CD4-positive, alpha-beta T cell treated with Interleukin-12 subunit alpha and Interleukin-12 subunit beta, for 1 hour (primary cell): ENCODE results near the gene KLC4.
A peak's percentile ranks its signal among the peaks of the same experiment; 100 is the strongest.
"Not testable (repeated sequence)": the region's sequence is repeated elsewhere in the genome, so short reads cannot be mapped to it uniquely, and the experiment has no call there.

Experiments
- DNase-seq: peaks from one replicate; pipeline ENCODE4 v3.0.0-alpha.2; 2020

The KLC4 gene

GRCh38 chr6:43037197-43037596, 22.2 kb upstream of the KLC4 start:
- no peak for DNase-seq

DNA sequence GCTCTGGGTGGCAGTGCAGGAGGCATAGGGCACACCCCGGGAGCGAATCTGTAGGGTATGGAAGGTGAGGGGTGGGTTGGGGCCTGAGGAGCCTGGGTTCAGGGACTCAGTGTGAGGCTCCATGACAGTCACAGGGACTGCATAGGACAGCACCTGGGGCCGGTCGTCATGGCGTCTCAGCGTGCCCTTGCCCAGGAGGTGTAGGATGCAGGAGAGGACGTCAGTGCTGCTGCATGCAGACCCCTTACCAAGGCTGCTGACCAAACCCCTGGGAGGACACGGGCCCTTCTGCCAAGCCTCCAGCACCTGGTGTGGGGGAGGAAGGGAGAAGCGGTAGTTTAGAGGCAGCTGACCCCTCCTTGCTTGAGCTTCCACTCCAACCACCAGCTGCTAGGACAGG, 21.7 kb upstream of the KLC4 start:
- no peak for DNase-seq

DNA sequence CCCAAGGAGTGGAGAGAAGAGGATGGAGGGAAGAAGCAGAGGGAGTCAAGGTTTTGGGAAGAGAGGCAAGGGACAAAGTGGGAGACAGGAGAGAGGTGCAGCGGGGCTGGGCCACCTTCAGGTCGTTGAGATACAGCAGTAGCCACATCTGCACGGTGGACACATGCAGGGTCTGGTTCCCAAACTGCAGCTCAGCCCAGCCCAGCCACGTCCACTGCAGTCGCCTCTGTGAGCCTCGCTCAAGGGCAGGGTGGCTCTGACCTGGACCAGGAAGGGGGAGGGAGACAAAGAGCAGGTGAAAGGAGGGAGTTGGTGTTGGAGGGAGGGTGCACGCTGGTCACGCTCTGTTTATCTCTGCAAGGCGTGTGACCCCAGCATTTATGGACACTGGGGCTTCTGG, 20.7 kb upstream of the KLC4 start:
- DNase-seq: no peak

DNA sequence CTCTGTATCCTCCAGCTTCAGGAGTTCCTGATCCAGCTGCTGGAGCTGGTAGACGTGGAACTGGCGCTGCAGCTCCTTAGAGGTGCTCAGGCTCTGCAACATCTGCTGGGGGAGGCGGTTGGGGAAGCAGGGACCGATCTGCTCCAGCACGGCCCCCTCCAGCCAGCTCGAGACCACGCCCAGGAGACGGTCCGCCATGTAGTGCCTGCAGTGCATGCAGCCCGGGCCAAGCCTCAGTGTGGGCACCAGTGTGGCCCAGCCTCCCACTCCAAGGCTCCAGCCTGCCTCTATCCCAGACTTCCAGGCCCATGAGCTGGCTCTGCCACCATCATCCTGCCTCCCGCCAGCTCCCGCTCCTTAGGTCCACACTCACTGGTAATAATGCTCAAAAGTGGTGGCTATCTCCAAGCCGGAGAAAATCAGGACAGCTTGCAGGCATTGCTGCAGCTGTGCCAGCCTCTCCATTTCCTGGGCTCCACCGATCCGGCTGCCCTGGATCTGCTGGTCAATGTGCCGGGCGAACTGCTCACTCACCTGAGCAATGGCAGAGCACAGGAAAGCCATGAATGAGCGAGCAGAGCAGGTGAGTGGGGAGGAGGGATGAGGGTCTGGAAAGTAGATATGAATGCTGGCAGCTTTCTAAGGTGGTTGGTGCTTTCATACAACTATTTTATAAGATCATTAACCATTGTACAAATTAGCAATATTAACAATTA, 18.7 kb upstream of the KLC4 start:
- DNase-seq: no peak

DNA sequence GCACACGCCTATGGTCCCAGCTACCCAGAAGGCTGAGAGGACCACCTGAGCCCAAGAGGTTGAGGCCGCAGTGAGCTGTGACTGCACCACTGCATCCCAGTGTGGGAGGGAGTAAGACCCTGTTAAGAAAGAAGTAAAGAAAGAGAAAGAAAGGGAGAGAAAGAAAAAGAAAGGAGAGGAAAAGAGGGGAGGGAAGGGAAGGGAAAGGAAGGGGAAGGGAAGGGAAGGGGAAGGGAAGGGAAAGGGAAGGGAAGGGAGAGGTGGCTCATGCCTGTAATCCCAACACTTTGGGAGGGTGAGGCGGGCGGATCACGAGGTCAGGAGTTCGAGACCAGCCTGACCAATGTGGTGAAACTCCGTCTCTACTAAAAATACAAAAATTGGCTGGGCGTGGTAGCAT, 18.0 kb upstream of the KLC4 start:
- DNase-seq: not testable (repeated sequence)

DNA sequence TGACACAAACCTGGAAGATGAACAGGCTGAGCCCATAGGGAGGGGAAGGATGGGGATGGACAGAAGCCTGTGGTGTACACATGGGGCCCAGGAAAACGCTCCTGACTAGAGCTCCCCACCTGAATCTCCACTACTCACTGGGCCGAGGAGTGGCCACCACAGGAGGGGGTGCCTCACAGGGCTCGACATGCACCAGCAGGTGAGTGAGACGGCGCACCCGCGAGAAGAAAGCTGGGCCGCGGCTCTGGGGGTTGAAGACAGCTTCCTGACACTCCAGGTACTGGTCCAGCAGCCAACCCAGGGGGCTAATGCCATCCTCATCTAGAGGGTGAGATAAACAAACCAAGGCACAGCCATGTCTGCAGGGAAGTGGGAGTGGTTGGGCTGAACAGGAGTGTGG, 16.1 kb upstream of the KLC4 start:
- DNase-seq: no peak

DNA sequence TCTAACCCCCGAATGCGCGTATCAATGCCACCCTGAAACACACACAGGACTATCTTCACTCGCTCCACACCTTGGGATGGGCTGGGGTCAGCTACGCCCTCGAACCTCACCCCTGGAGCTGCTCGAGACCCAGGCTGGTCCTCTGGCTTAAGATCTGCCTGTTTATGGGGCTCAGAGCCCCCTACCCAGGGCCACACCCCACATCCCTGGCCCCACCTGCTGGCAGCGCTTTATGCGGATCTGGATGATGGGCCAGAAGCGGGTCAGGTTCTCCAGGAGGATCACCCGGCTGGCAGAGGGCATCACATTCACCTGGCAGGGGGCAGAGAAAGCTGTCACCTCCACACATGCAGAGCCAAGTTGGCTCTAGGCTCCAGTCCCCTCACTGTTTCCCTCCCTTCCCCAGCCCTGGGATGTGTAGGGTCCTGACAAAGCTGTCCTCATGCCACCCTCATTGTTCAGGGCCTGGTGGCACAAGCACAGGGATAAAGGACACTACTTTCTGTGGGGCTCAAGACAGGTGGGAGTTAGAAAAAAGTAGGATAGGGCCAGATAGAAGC, 14.0 kb upstream of the KLC4 start:
- no peak for DNase-seq

DNA sequence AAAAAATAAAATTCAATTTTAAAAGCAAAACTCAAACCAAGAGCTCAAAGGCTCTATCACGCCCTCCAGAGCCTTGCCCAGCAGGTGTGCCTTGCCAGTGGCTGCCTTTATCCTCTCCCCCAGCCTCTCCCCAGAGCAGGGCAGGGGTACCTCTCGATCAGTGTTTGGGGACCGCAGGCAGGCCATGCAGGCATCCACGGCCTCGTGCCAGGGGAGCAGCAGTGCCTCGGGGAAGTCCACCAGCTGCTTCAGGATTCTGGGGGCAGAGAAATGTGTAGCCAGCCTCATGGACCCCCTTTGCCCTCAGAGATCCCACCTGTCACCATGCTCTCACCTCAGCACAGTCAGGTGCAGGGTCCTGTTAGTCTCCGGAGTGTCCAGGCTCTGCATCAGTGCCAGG, 11.4 kb upstream of the KLC4 start:
- DNase-seq: no peak

DNA sequence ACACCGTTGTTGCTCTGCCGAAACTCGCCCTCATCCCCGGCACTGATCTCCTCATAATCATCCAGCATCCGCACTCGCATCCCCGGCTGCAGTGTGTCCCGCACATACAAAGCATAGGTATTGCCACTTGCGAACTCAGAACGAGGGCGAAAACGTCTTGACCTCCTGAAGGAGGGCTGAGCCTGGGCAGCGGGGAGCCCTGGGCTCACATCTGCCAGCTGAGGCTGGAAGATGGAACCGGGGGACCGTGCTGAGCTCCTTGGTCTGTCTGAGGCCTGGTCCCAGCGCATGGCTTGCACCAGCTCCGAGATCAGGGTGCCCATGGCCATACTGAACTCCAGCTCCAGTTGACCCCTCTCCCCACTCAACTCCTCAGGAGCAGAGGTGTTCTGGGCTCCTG, 8.4 kb upstream of the KLC4 start:
- DNase-seq: no peak

DNA sequence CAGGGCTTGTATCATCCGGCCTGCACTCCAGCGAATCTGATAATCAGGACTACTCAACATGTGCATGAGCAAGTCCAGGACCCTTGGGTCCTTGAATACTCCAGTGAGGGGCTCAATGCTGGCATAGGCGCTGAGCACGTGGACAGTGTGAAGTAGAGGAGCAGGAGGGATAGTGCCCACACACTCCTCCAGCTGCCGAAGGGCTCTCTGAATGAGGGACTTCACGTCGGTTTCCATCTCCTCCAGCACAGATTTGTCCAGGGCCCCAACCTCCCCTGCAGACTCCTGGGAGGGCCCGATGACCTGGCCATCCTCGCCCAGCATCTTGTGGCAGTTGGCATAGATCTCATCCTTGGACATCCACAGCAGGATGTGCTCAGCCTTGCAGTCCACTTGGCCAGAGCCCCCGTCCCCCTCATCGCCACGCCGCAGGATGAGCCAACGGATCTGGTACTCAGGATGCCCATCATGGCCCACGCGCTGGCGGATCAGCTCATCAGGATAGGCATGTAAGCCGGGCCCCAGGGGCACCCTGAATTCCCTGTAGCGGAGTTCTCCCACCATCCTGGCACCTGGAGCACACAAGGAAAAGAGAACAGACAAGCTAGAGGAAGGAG, 7.1 kb upstream of the KLC4 start:
- DNase-seq: no peak

DNA sequence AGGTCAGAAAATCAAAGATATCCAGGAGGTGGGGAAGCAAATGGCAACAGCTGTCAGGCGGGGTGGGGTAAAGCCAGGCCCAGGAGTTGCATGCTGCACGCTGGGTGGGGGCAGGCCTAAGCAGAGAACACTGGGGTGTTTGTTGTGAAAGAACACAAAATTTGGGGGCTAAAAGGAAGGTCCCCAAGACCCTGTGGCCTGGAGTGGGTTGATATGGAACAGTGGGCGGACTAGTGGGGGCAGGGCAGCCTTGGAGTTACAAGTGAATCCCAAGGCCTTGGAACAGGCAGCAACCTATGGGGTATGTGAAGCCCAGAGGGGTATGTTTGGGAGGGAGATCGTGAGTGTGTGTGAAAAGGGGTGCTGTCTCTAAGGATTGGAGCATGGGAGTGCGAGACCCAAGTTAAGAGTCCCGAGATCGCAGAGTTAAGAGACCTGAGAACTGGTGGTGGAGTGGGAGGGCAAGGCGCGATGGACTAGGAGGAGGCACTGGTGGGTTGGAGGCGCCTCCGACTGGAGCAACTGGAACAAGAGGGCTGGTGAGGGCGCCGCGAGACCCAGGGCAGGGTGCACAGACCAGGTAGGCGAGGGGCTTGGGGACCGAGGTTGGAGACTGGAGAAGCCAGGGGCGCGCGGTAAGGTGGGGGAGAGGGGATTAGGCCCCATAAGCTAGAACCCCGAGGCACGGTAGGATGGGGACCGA, 6.4 kb upstream of the KLC4 start:
- DNase-seq: no peak

GRCh38 chr6:43053545-43054205, 5.8 kb upstream of the KLC4 start, which contains the start of gene CUL7:
Gene CUL7, minus strand, starts transcription at chr6:43053851. Its CDS starts 1,063 bp downstream, at chr6:43052788.
- DNase-seq: peak; percentile 92

GRCh38 chr6:43054206-43054943, 5.1 kb upstream of the KLC4 start:
- DNase-seq: no peak

DNA sequence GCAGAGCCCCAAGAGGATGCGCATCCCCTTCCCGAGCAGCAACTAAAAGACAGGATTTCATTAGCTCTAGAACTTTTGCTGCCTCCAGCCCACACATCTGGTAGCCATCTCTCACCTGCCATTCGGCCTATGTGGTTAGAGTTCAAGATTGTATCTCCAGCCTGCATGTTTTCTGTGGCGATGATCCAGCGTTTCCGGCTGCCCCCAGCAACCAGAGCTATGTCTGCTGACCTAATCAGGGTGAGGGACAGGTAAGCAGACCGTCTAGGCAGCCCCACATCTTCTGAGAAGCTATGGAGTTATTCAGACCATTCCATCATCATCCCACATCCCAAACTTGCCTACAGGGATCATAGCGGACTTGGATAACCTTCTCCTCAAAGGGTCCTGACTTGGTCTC, 3.5 kb upstream of the KLC4 start:
- DNase-seq: no peak

DNA sequence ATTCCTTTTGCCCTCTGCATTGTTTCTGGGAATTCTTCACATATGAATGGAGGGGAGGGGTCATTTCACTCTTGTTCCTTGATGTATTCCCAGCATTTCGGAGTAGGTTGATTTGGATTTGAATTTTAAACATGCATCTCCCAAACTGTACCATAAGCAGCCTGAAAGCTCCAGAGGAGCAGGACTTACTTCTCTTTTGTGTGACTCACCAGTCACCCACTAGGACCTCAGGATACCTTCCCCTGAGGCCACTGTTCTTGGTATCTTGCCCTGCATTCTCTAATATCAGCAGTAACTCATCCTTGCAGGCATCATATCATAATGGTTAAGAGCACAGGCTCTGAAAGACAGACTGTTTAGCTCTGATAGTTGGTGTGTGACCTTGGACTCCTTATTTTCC, 900 bp upstream of the KLC4 start:
- no peak for DNase-seq

- DNase-seq: no peak
These were observed 763 bp downstream of the KLC4 start for GRCh38 chr6:43060034-43060754.

DNA sequence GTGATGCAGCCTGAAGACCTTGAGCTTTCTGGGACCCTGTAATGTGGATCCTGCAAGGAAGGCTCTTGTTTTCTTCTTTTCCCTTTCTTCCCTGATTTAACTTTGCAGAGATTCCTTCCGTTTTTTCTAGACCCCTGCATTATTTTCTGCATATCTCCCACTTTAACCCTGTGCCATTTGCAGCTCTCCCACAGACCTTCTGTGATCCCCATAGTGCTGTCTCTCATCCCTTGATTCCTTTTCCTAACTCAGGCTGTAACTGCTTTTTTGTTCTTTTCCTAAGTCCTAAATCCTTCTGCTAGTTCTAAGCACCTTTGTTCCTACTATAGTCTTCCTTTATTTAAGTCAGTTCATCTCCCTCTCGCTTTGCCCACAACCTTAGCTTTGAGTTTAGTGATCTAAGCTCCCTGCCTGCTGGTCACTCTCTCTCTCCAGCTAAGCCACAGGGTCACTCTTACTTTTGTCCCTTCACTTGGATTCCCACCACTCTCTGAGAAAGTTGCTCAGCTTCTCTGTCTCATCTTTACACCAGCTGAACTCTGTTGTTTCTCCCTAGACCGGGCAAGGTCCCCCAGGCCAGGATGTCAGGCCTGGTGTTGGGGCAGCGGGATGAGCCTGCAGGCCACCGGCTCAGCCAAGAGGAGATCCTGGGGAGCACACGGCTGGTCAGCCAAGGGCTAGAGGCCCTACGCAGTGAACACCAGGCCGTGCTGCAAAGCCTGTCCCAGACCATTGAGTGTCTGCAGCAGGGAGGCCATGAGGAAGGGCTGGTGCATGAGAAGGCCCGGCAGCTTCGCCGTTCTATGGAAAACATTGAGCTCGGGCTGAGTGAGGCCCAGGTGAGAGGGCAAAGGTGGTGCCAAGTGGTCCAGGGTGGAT, 1.6 kb downstream of the KLC4 start:
- no peak for DNase-seq

DNA sequence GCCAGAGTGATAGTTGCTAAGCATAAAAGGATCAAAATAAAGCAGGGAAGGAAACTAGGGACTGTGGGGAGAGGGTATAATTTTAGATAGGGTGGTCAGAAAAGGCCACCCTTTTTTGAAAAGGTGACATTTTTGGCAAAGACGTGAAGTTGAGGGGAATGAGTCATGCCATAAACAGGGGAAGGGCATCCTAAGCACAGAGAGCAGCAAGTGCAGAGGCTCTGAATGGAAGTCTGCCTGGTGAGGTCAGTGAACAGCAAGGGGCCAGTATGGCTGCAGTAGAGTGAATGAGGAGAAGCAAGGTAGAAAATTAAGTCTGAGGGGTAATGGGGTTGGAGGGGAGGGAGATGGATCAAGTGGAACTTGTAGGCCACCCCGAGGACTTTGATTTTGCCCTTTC, 2.4 kb downstream of the KLC4 start:
- DNase-seq: no peak

DNA sequence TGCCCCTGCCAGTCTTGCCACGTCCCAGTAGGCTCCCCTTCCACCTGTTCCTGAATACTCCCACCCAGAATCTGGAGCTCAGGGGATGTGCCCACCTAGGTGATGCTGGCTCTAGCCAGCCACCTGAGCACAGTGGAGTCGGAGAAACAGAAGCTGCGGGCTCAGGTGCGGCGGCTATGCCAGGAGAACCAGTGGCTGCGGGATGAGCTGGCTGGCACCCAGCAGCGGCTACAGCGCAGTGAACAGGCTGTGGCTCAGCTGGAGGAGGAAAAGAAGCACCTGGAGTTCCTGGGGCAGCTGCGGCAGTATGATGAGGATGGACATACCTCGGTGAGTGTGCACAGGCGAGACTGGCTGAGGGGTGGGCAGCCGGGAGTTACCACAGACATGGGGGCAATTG, 3.4 kb downstream of the KLC4 start:
- no peak for DNase-seq

DNA sequence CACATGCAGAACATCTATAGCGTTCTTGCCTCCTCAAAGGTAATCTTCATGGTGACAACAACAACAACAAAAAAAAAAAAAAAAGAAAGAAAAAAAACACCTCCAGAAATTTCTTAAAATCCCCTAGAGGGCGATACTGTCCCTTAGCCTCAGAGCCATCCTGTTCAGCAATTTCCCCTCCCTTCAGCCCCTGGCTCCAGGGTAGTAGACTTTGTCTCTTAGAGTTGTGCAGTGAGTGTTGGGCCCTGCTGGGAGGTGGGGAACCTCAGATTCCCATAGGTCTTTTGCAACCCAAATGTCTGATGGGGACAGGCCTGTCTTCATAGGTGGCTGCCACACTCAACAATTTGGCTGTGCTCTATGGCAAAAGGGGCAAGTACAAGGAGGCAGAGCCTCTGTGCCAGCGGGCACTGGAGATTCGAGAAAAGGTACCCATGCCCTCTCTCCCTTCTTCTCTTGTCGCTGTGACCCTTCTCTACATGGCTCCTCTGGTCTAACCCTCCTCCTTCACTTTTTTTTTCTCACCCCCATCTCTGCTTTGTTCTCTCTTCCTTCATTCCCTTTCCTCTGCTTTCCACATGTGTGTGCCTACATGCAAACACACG, 10.7 kb downstream of the KLC4 start:
- peak; percentile 45 for DNase-seq
